HG02885 (cell line): ENCODE results near the gene HMGCR.

ENCODE experiments used
- ATAC-seq: cut with Tn5 transposase; IDR thresholded peaks from one replicate; pipeline ENCODE4 v1.9.1; 2021; ENCODE audit warnings: mild to moderate bottlenecking; ENCODE audit not compliant: unreplicated experiment, poor library complexity

The HMGCR gene

DNA sequence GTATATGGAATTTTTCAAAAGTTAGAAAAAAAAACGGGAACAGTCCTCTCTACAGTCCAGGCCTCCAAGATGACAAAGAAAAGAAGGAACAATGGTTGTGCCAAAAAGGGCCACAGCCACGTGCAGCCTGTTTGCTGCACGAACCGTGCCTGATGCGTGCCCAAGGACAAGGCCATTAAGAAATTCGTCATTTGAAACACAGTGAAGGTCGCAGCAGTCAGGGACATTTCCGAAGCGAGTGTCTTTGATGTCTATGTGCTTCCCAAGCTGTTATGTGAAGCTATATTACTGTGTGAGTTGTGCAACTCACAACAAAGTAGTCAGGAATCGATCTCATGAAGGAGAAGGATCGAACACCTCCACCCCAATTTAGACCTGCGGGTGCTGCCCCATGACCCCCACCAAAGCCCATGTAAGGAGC is 37.4 kb downstream of the HMGCR start:
- no peak for ATAC-seq

GRCh38 chr5:75375414-75375813 is 38.4 kb downstream of the HMGCR start:
- ATAC-seq: no peak

DNA sequence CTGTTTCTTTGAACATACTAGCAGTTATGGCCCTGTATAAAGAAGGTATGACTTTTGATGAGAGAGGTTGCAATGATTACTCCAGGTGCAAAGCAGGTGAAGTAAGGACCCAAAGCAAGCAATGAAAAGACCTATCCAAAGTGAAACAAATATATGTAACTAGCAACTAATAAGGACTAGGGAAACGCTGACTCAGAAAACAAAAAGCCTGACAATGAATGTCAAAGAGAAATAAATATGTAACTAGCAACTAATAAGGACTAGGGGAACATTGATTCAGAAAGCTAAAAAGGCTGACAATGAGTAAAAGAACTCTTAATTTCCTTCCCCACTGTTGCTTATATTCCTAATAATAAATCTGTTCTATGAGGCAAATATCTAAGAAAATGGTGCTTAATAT is 43.1 kb downstream of the HMGCR start:
- ATAC-seq: no peak

DNA sequence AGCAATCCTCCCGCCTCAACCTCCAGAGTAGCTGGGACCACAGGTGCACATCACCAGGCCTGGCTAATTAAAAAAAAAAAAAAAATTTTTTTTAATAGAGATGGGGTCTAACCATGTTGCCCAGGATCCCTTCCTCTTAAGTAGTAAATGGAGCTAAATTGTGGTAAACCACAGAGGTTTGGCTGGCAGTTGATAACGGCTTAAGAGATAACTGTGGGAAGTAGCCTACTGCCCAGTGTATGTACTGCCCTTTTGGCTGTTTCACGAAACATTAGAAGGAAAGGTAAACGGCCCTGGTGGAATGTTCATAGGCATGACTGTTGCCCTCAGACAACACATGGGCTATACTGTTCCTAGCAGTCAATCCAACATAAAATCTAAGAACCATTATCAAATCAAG is 44.4 kb downstream of the HMGCR start:
- ATAC-seq: no peak

DNA sequence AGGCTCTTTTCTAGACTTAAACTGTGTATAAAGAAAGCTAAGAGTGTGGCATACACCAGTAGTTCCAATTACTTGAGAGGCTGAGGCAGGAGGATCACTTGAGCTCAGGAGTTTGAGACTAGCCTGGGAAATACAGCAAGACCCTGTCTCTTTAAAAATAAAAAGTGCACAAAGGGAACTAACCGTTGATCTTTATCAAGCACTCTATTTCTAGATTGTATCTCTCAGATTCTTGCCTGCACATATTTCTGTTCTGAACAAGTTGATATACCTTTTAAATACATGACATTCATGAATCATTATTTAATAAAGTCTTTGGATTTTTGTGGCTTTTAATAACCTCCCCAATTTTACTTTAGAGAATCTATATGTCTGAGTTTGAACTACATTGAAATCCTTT is 47.2 kb downstream of the HMGCR start:
- no peak for ATAC-seq

DNA sequence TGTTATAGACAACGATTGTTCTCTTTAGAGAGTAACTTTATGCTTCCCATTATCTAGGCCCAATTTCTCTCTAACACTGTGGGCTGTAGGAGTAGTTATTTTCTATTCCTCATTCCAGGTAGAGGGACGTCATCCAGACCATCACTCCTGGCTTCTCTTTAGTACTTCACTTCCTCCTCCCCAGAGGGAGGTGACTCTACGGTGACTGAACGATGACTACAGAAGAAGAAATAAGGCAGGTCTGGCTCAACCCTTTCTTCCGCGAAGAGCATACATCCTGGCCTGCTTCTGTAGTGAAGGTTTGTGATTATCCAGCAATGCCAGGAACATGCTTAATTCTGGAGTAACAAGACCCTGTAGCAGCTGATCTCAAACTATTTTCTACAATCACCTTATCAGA is 50.8 kb downstream of the HMGCR start:
- ATAC-seq: no peak

DNA sequence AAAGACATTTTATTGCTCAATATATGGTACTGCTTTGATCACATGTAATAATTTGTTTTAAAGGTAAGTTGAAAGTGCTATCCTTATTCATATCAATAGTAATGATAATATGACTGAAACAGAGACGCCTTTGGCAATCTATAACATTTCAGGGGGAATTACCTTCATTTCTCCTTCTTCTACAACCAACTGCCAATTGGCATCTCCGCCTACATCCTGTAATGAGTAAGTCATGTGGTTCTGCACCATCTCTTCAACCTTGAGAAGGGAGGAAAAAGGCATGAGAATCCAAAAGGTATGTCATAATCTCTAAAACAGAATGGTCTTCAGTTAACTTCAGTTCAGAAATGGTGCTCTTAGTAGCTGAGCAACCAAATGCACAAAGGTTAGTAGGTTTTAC is 52.4 kb downstream of the HMGCR start:
- no peak for ATAC-seq

DNA sequence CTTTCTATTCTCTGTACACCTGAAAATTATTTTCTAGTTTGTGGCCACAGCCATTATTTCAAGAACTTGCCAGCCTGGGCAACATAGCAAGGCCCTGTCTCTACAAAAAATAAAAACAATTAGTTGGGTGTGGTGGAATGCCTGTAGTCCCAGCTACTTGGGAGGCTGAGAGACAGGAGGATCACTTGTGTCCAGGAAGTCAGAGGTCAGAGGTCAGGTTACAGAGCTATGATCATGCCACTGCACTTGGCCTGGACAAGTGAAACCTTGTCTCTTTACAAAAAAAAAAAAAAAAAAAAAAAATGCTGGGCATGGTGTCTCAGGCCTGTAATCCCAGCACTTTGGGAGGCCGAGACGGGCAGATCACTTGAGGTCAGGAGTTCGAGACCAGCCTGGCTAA is 58.3 kb downstream of the HMGCR start:
- no peak for ATAC-seq

DNA sequence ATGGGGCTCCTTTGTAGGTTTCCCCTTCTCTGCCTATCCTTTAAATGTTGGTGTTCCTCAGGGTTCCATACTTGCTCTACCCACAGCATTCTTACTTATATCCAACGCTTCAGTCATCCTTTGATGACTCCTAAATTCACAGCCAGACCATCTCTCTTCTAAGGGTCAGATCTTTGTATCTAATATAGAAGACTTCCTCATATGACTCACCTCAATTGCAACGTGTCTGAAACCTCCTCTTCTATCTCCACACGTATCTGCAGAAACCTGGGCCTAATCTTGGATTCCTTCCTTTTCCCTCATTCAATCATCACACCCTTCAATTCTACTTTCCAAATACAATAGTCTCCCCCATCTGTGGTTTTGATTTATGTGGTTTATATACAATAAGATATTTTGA is 68.3 kb downstream of the HMGCR start:
- ATAC-seq: no peak
